IMR-90 (cell line): ENCODE data around the gene NRF1. TPM values are rescaled to one million over a fixed set of nuclear protein-coding genes. Genes with fewer than 3 reads are reported as not detected.

Source experiments
- ATAC-seq: fragments of 200-7000 bp; cut with Tn5 transposase; 2 replicates; pipeline ENCODE4 v1.9.1; 2020; ENCODE audit warnings: low read depth, mild to moderate bottlenecking, moderate library complexity
- BruUV-seq: library from RNA; stranded (reverse); fragments of 400-500 nt; replicated peaks from 2 replicates; lab custom pipeline; 2021; lab: Mats Ljungman, UMichigan
- CTCF ChIA-PET: fragments of 300-600 bp; formaldehyde crosslinking; extraction: SDS; loops from one replicate; lab custom pipeline; 2021; ENCODE audit warnings: antibody characterized with exemption; lab: Yijun Ruan, JAX
- POLR2A ChIA-PET: fragments of 300-600 bp; sonication (Branson Sonifier 250); formaldehyde crosslinking; loops from one replicate; lab custom pipeline; 2022; ENCODE audit warnings: antibody characterized with exemption; ENCODE audit not compliant: unreplicated experiment; lab: Charles Lee
- DNase-seq: peaks from one replicate; pipeline ENCODE4 v3.0.0; 2013
- H2AFZ ChIP-seq: replicated peaks from 2 replicates; pipeline ENCODE3; 2013; ENCODE audit warnings: low read length, mild to moderate bottlenecking; ENCODE audit not compliant: poor library complexity
- H2AK5ac ChIP-seq: 2 replicates; pipeline ENCODE4 v1.6.1; 2013; ENCODE audit warnings: low read depth, low read length, inconsistent platforms
- H2AK9ac ChIP-seq: replicated peaks from 2 replicates; pipeline ENCODE3; 2013; ENCODE audit warnings: mild to moderate bottlenecking, low read depth, low read length, moderate library complexity; ENCODE audit not compliant: poor library complexity
- H2BK120ac ChIP-seq: 2 replicates; pipeline ENCODE4 v1.6.1; 2013; ENCODE audit warnings: low read depth, low read length, inconsistent platforms
- H2BK15ac ChIP-seq: 3 replicates; pipeline ENCODE4 v1.6.1; 2013; ENCODE audit warnings: low read depth, low read length, inconsistent platforms
- H2BK20ac ChIP-seq: 2 replicates; pipeline ENCODE4 v1.6.1; 2013; ENCODE audit warnings: low read depth, mild to moderate bottlenecking, inconsistent platforms, low read length, moderate library complexity
- H2BK5ac ChIP-seq: 2 replicates; pipeline ENCODE4 v1.6.1; 2013; ENCODE audit warnings: mild to moderate bottlenecking, low read depth, low read length, inconsistent platforms; ENCODE audit not compliant: poor library complexity, severe bottlenecking
- H3K14ac ChIP-seq: replicated peaks from 2 replicates; pipeline ENCODE4 v1.6.1; 2013; ENCODE audit warnings: low read depth, low read length, inconsistent platforms
- H3K18ac ChIP-seq: 2 replicates; pipeline ENCODE4 v1.6.1; 2013; ENCODE audit warnings: low read depth, low read length, control low read depth
- H3K23ac ChIP-seq: 2 replicates; pipeline ENCODE4 v1.6.1; 2013; ENCODE audit warnings: low read depth, low read length, inconsistent platforms
- H3K27ac ChIP-seq: 2 replicates; pipeline ENCODE4 v1.5.1; 2013; ENCODE audit warnings: mild to moderate bottlenecking, control low read depth, low read length; ENCODE audit not compliant: insufficient read depth
- H3K27me3 ChIP-seq: 2 replicates; pipeline ENCODE4 v1.6.1; 2013; ENCODE audit warnings: low read length; ENCODE audit not compliant: control insufficient read depth, insufficient read depth
- H3K36me3 ChIP-seq: 2 replicates; pipeline ENCODE4 v1.6.1; 2013; ENCODE audit warnings: low read length, mixed read lengths; ENCODE audit not compliant: control insufficient read depth, insufficient read depth
- H3K4ac ChIP-seq: 2 replicates; pipeline ENCODE4 v1.6.1; 2013; ENCODE audit warnings: low read depth, low read length, inconsistent platforms
- H3K4me1 ChIP-seq: 2 replicates; pipeline ENCODE4 v1.6.1; 2013; ENCODE audit warnings: low read length, mixed read lengths; ENCODE audit not compliant: control insufficient read depth, insufficient read depth
- H3K4me2 ChIP-seq: 2 replicates; pipeline ENCODE4 v1.6.1; 2013; ENCODE audit warnings: low read depth, mild to moderate bottlenecking, control low read depth, low read length, moderate library complexity
- H3K4me3 ChIP-seq: 2 replicates; pipeline ENCODE4 v1.5.1; 2013; ENCODE audit warnings: low read depth, mild to moderate bottlenecking, control low read depth, low read length, moderate library complexity; ENCODE audit not compliant: insufficient read depth
- H3K56ac ChIP-seq: 2 replicates; pipeline ENCODE4 v1.6.1; 2013; ENCODE audit warnings: low read length, inconsistent platforms; ENCODE audit not compliant: insufficient read depth; ENCODE audit errors: extremely low read depth
- H3K79me1 ChIP-seq, 2 experiments: 2 replicates each; pipeline ENCODE4 v1.6.1; 2013; ENCODE audit warnings: low read length in 2 of 2, inconsistent platforms in 1 of 2, low read depth in 1 of 2
- H3K9ac ChIP-seq: 2 replicates; pipeline ENCODE4 v1.6.1; 2013; ENCODE audit warnings: low read depth, low read length, control low read depth
- H3K9me1 ChIP-seq: 2 replicates; pipeline ENCODE4 v1.6.1; 2013; ENCODE audit warnings: low read length, inconsistent platforms; ENCODE audit not compliant: insufficient read depth
- H3K9me3 ChIP-seq: 2 replicates; pipeline ENCODE4 v1.6.1; 2013; ENCODE audit warnings: low read length; ENCODE audit not compliant: control insufficient read depth, insufficient read depth
- H4K20me1 ChIP-seq: 2 replicates; pipeline ENCODE4 v1.6.1; 2013; ENCODE audit warnings: low read length, inconsistent platforms; ENCODE audit not compliant: insufficient read depth
- H4K5ac ChIP-seq: 2 replicates; pipeline ENCODE4 v1.6.1; 2013; ENCODE audit warnings: mild to moderate bottlenecking, low read depth, low read length, control low read depth
- H4K8ac ChIP-seq, 2 experiments: 2 replicates each; pipeline ENCODE4 v1.6.1; 2013; ENCODE audit warnings: low read depth in 2 of 2, low read length in 2 of 2, control low read depth in 1 of 2, inconsistent platforms in 1 of 2
- H4K91ac ChIP-seq: 2 replicates; pipeline ENCODE4 v1.6.1; 2013; ENCODE audit warnings: low read depth, low read length, inconsistent platforms; ENCODE audit not compliant: insufficient read depth
- BHLHE40 ChIP-seq: fragments of 150-350 bp; IDR thresholded peaks from 2 replicates; pipeline ENCODE4 v1.6.1; 2016; ENCODE audit warnings: mild to moderate bottlenecking, low read depth, low read length
- CEBPB ChIP-seq: IDR thresholded peaks from 2 replicates; pipeline ENCODE4 v1.6.1; 2012; ENCODE audit warnings: low read depth, low read length, improper control_type of control experiment
- CHD1 ChIP-seq: IDR thresholded peaks from 2 replicates; pipeline ENCODE4 v1.6.1; 2012; ENCODE audit warnings: low read depth, low read length, improper control_type of control experiment
- CTCF ChIP-seq: conservative IDR thresholded peaks from 2 replicates; pipeline ENCODE4 v1.5.1; 2012; ENCODE audit warnings: mild to moderate bottlenecking, low read depth, low read length, improper control_type of control experiment
- FOS ChIP-seq: fragments of 150-350 bp; IDR thresholded peaks from 2 replicates; pipeline ENCODE4 v1.6.1; 2016; ENCODE audit warnings: low read depth, low read length
- MAFK ChIP-seq: IDR thresholded peaks from 2 replicates; pipeline ENCODE4 v1.6.1; 2012; ENCODE audit warnings: low read depth, low read length, improper control_type of control experiment
- MAZ ChIP-seq: IDR thresholded peaks from 2 replicates; pipeline ENCODE4 v1.6.1; 2012; ENCODE audit warnings: low read depth, mild to moderate bottlenecking, low read length, improper control_type of control experiment, moderate library complexity, borderline replicate concordance
- MXI1 ChIP-seq: IDR thresholded peaks from 2 replicates; pipeline ENCODE4 v1.6.1; 2012; ENCODE audit warnings: low read depth, mild to moderate bottlenecking, low read length, moderate library complexity, borderline replicate concordance
- NFE2L2 ChIP-seq: fragments of 150-350 bp; IDR thresholded peaks from 2 replicates; pipeline ENCODE4 v1.6.1; 2016; ENCODE audit warnings: low read depth, mild to moderate bottlenecking, low read length
- POLR2A ChIP-seq: IDR thresholded peaks from 2 replicates; pipeline ENCODE4 v1.6.1; 2012; ENCODE audit warnings: mild to moderate bottlenecking, low read depth, low read length
- RCOR1 ChIP-seq: IDR thresholded peaks from 2 replicates; pipeline ENCODE4 v1.6.1; 2012; ENCODE audit warnings: mild to moderate bottlenecking, low read length, improper control_type of control experiment; ENCODE audit not compliant: insufficient replicate concordance
- RFX5 ChIP-seq: IDR thresholded peaks from 2 replicates; pipeline ENCODE4 v1.8.0; 2012; ENCODE audit warnings: low read depth, mild to moderate bottlenecking, low read length, moderate library complexity
- SMC3 ChIP-seq: fragments of 150-350 bp; IDR thresholded peaks from 2 replicates; pipeline ENCODE4 v1.6.1; 2016; ENCODE audit warnings: low read depth, mild to moderate bottlenecking, antibody characterized with exemption, low read length, moderate library complexity
- USF2 ChIP-seq: fragments of 150-350 bp; IDR thresholded peaks from 2 replicates; pipeline ENCODE4 v1.6.1; 2017; ENCODE audit warnings: mild to moderate bottlenecking, antibody characterized with exemption, low read length, low read depth
- WGBS, 2 experiments: methylation state at CpG; one replicate each; pipeline versions ENCODE4 v1.1.5 to v1.1.7; 2013; ENCODE audit warnings: missing lambda C conversion rate in 2 of 2; ENCODE audit not compliant: insufficient read length in 1 of 2; ENCODE audit errors: extremely low coverage in 2 of 2; 5-methylcytosine and 5-hydroxymethylcytosine counted together
- dilution Hi-C: fragments of 300-500 bp; cut with HindIII; formaldehyde crosslinking; loops from one replicate; pipeline ENCODE4 v1.14.3; 2018; ENCODE audit warnings: low sequenced_read_pairs; ENCODE audit not compliant: unreplicated experiment
- in situ Hi-C: fragments of 300-500 bp; cut with MboI; formaldehyde crosslinking; loops from 3 replicates; pipeline ENCODE4 v1.14.3; 2019; ENCODE audit warnings: low sequenced_read_pairs, inconsistent platforms, mixed read lengths
- intact Hi-C: fragments of 100-400 bp; cut with micrococcal nuclease; formaldehyde crosslinking; loops from 2 replicates; pipeline ENCODE4 v1.10.0; 2022
- polyA plus RNA-seq, 3 experiments: library from polyadenylated mRNA; depleted of rRNA; stranded (reverse); fragments of >200 nt; gene quantifications; 2 replicates each; pipeline ENCODE4 v1.2.3, GENCODE V29; 2012; ENCODE audit warnings: low replicate concordance in 1 of 3
- total RNA-seq: library from RNA; depleted of rRNA; stranded (reverse); fragments of >200 nt; gene quantifications from 2 replicates; pipeline ENCODE4 v1.2.3, GENCODE V29; 2012

The NRF1 gene
- total and polyA plus RNA-seq, 2 of the 4 experiments (the other 2 are of a cell fraction) = 11.4 to 15.8 TPM

GRCh38 chr7:129790136-129790535, 178.6 kb downstream of the NRF1 start:
- no peak overlapping the region for H2BK15ac ChIP-seq
- no peak overlapping the region for H4K8ac ChIP-seq
- no peak overlapping the region for H2AK9ac ChIP-seq
- peaks cover 3% of the 10 kb centered on the region; the same call in 1 of the 2 replicates for H4K20me1 ChIP-seq
- ATAC-seq (peak; percentile 62), DNase-seq (peak; percentile 67)
- H4K91ac ChIP-seq = no peak overlapping the region
- no peak overlapping the region for H4K5ac ChIP-seq
- peaks cover 3% of the 10 kb centered on the region for H3K4me1 ChIP-seq
- in situ Hi-C loops (no loop called here), intact Hi-C loops (no loop called here), dilution Hi-C loops (no loop called here)
- H2AFZ ChIP-seq = peak overlapping the region; percentile 25
- no peak for TF ChIP-seq NFE2L2
- TF ChIP-seq POLR2A = no peak
- TF ChIP-seq CEBPB = no peak
- no peak for TF ChIP-seq CHD1
- TF ChIP-seq MAFK = no peak
- TF ChIP-seq FOS = no peak
- no peak for TF ChIP-seq USF2
- TF ChIP-seq RCOR1 = no peak
- TF ChIP-seq MXI1 = no peak
- TF ChIP-seq MAZ = no peak
- no peak for TF ChIP-seq BHLHE40
- no peak for TF ChIP-seq SMC3
- no peak for TF ChIP-seq CTCF
- no peak for TF ChIP-seq RFX5
- no peak overlapping the region for H2BK120ac ChIP-seq
- no peak overlapping the region for H3K4ac ChIP-seq
- H3K79me1 ChIP-seq = no peaks in the 10 kb centered on the region
- H3K18ac ChIP-seq = no peak overlapping the region
- H3K9me3 ChIP-seq = 0 out of 2 replicates have a peak, but pooled peaks cover 2% of the 10 kb centered on the region
- POLR2A ChIA-PET = no interaction called here
- no peak overlapping the region for H2BK20ac ChIP-seq
- H3K36me3 ChIP-seq = no peaks in the 10 kb centered on the region
- H3K4me2 ChIP-seq = no peak overlapping the region
- no peak overlapping the region for H3K27ac ChIP-seq
- H2AK5ac ChIP-seq = no peak overlapping the region
- H3K14ac ChIP-seq = no peak overlapping the region
- peaks cover 44% of the 10 kb centered on the region for H3K27me3 ChIP-seq
- no peak overlapping the region for H3K4me3 ChIP-seq
- no peak overlapping the region for H3K56ac ChIP-seq
- no peak overlapping the region for H3K23ac ChIP-seq
- peaks cover 2% of the 10 kb centered on the region; the same call in 1 of the 2 replicates for H3K9me1 ChIP-seq
- H3K9ac ChIP-seq = no peak overlapping the region
- CTCF ChIA-PET = no interaction called here
- BruUV-seq = no TSS peak
- no peak overlapping the region for H2BK5ac ChIP-seq
- 33% methylated on average over 3 of the region's 6 CpGs; no CpG with 5 or more reads in 1 of the 2 experiments for WGBS, 2 experiments
